ENCODE measurements around the gene AP5S1. TPM values are rescaled to one million over a fixed set of nuclear protein-coding genes. Genes with fewer than 3 reads are reported as not detected.

AP5S1 gene
- total and polyA plus RNA-seq, 2 of the 13 experiments (the other 11 are each of a cell fraction or from before 2014, with no cell fraction given): 7.9 to 23.2 TPM

DNA sequence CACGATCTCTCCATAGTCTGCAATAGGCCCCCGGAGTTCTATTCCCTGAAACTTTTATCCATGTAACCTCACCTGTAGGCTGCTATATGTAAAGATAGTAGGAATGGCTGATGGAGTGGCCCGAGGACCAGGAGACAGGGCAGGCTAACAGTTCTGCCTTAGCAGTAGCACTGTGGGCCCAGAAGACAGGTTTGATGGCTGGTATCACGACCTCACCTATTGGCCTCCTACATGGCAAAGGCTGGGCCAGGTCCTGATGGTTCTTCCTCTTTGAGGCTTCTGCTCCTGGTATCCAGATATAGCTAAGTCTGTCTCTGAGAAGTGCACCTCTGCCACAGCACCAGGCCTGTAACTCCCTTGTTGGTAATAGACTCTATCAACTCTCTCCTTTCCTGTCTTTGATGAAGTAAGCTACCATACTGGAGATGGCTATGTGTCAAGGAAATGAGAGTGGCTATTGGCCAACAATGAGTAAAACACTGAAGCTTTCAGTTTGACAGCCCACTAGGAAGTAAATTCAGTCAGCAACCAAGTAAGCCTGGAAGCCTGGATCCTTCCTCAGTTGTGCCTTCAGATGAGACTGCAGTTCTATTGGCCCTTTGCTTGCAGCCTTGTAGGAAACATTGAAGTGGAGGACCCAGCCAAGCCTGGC lies 44.8 kb upstream of the AP5S1 start (continued):
- TF ChIP-seq, protein P1, sequence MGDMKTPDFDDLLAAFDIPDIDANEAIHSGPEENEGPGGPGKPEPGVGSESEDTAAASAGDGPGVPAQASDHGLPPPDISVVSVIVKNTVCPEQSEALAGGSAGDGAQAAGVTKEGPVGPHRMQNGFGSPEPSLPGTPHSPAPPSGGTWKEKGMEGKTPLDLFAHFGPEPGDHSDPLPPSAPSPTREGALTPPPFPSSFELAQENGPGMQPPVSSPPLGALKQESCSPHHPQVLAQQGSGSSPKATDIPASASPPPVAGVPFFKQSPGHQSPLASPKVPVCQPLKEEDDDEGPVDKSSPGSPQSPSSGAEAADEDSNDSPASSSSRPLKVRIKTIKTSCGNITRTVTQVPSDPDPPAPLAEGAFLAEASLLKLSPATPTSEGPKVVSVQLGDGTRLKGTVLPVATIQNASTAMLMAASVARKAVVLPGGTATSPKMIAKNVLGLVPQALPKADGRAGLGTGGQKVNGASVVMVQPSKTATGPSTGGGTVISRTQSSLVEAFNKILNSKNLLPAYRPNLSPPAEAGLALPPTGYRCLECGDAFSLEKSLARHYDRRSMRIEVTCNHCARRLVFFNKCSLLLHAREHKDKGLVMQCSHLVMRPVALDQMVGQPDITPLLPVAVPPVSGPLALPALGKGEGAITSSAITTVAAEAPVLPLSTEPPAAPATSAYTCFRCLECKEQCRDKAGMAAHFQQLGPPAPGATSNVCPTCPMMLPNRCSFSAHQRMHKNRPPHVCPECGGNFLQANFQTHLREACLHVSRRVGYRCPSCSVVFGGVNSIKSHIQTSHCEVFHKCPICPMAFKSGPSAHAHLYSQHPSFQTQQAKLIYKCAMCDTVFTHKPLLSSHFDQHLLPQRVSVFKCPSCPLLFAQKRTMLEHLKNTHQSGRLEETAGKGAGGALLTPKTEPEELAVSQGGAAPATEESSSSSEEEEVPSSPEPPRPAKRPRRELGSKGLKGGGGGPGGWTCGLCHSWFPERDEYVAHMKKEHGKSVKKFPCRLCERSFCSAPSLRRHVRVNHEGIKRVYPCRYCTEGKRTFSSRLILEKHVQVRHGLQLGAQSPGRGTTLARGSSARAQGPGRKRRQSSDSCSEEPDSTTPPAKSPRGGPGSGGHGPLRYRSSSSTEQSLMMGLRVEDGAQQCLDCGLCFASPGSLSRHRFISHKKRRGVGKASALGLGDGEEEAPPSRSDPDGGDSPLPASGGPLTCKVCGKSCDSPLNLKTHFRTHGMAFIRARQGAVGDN (CRISPR knock-in tag; IDR thresholded peaks at IDR 0.05): no peak
- no peak for TF ChIP-seq SRY (CRISPR knock-in tag; IDR thresholded peaks at IDR 0.05)
- TF ChIP-seq ZNF431 (CRISPR knock-in tag; IDR thresholded peaks at IDR 0.05; ENCODE audit: borderline replicate concordance, low read depth): no peak
- TF ChIP-seq MXD4 (CRISPR knock-in tag; IDR thresholded peaks at IDR 0.05): no peak

DNA sequence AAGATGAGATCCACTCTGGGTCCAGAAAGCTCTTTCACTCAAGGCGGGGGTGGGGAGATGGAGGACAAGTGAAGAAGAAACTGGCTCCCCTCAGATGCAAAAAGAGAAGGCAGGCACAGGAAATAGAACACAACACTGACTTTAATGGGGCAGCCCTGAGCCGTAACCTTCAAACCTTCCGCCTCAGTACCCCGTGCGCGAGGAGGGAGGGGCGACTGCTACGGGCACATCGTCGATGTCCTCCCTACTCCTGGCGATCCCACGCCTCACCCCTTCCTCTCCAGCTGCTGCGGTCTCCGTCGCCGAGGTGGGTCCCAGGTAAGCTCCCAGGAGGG lies 43.0 kb upstream of the AP5S1 start:
- no peak for ATAC-seq
- POLR2A ChIA-PET: interaction anchor here (1.1 to 3.6 kb wide), 4 partner anchors 9 to 32 kb away, joined by 3 to 48 read pairs (median 4); partner anchors contain the start of genes ADISSP and CENPB
- TF ChIP-seq ZSCAN25 (CRISPR knock-in tag; IDR thresholded peaks at IDR 0.05) (peak; percentile 70; the same call in 1 of the 2 replicates), ZNF431 (CRISPR knock-in tag; IDR thresholded peaks at IDR 0.05; ENCODE audit: borderline replicate concordance, low read depth) (0 out of 2 replicates have a peak, but pooled peaks have one; percentile 37), IRX3 (CRISPR knock-in tag; IDR thresholded peaks at IDR 0.05; ENCODE audit: borderline replicate concordance, low read depth) (0 out of 2 replicates have a peak, but pooled peaks have one; percentile 23), ZNF891 (CRISPR knock-in tag; IDR thresholded peaks at IDR 0.05) (peak; percentile 5; the same call in 1 of the 2 replicates), MZF1 (CRISPR knock-in tag; IDR thresholded peaks at IDR 0.05; ENCODE audit: borderline replicate concordance) (0 out of 2 replicates have a peak, but pooled peaks have one; percentile 49), ZNF441 (CRISPR knock-in tag; IDR thresholded peaks at IDR 0.05; ENCODE audit: borderline replicate concordance) (0 out of 2 replicates have a peak, but pooled peaks have one; percentile 1)
- TF ChIP-seq, protein P2, sequence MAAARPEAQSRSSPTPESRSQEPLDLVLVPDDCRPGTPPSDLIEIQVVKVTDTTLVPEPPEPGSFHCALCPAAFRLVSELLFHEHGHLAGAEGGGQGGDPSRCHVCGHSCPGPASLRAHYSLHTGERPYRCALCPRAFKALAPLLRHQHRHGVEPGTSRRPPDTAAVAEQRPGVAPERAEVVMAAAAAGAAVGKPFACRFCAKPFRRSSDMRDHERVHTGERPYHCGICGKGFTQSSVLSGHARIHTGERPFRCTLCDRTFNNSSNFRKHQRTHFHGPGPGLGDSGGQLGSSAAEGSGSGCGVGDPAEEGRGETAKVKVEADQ (CRISPR knock-in tag; IDR thresholded peaks at IDR 0.05; ENCODE audit: borderline replicate concordance): no peak
- TF ChIP-seq, protein P3, sequence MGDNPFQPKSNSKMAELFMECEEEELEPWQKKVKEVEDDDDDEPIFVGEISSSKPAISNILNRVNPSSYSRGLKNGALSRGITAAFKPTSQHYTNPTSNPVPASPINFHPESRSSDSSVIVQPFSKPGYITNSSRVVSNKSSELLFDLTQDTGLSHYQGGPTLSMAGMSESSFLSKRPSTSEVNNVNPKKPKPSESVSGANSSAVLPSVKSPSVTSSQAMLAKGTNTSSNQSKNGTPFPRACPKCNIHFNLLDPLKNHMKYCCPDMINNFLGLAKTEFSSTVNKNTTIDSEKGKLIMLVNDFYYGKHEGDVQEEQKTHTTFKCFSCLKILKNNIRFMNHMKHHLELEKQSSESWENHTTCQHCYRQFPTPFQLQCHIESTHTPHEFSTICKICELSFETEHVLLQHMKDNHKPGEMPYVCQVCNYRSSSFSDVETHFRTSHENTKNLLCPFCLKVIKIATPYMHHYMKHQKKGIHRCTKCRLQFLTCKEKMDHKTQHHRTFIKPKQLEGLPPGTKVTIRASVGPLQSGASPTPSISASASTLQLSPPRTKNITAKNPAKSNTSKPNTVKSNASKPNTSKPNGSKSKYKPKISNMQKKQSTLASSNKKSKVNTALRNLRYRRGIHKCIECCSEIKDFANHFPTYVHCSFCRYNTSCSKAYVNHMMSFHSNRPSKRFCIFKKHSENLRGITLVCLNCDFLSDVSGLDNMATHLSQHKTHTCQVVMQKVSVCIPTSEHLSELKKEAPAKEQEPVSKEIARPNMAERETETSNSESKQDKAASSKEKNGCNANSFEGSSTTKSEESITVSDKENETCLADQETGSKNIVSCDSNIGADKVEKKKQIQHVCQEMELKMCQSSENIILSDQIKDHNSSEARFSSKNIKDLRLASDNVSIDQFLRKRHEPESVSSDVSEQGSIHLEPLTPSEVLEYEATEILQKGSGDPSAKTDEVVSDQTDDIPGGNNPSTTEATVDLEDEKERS (CRISPR knock-in tag; IDR thresholded peaks at IDR 0.05): no peak
- TF ChIP-seq, protein P4, sequence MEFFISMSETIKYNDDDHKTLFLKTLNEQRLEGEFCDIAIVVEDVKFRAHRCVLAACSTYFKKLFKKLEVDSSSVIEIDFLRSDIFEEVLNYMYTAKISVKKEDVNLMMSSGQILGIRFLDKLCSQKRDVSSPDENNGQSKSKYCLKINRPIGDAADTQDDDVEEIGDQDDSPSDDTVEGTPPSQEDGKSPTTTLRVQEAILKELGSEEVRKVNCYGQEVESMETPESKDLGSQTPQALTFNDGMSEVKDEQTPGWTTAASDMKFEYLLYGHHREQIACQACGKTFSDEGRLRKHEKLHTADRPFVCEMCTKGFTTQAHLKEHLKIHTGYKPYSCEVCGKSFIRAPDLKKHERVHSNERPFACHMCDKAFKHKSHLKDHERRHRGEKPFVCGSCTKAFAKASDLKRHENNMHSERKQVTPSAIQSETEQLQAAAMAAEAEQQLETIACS (CRISPR knock-in tag; IDR thresholded peaks at IDR 0.05): no peak

More for the DNA sequence above, 43.0 kb upstream of the AP5S1 start:
- Histone ChIP-seq H3K9me3 (ENCODE audit: low read length) (no peaks in the 10 kb centered on the region), H3K4me3 (replicated peaks in 1 of 3; ENCODE audit: insufficient read depth in 1 of 3, low read depth in 2 of 3, low read length in 3 of 3) (peak overlapping the region; percentile 54 to 79 (median 55); a peak in 4 of 6 replicates), H3K27ac (ENCODE audit: extremely low read length, insufficient read depth, low read length) (no peak overlapping the region), H2AFZ (ENCODE audit: low read length) (no peak overlapping the region), H3K4me1 (ENCODE audit: insufficient read depth, low read length) (peaks cover 44% of the 10 kb centered on the region), H3K36me3 (replicated peaks in 1 of 2; ENCODE audit: control insufficient read depth in 1 of 2, insufficient read depth in 2 of 2, low read length in 2 of 2) (no peaks in the 10 kb centered on the region), H3K27me3 (ENCODE audit: control insufficient read depth in 1 of 2, insufficient read depth in 2 of 2, low read length in 2 of 2) (peaks cover 2 to 36% of the 10 kb centered on the region in 2 experiments), H3K4me2 (ENCODE audit: low read depth, low read length) (peak overlapping the region; percentile 96), H4K20me1 (ENCODE audit: insufficient read depth, low read length) (no peaks in the 10 kb centered on the region), H3K9ac (ENCODE audit: insufficient read depth, low read depth, low read length) (no peak overlapping the region), H3K79me2 (ENCODE audit: insufficient read depth, low read length) (no peaks in the 10 kb centered on the region)
- BruUV-seq (replicated peaks): no TSS peak
- FAIRE-seq (no peak), DNase-seq (ENCODE audit: low spot score) (no peak)
- intact Hi-C loops (cut with micrococcal nuclease; ENCODE audit: unreplicated experiment): no loop called here
- 60% methylated on average over 16 of the region's 16 CpGs for WGBS (ENCODE audit: low lambda C conversion rate)
- in situ Hi-C loops (cut with HindIII; ENCODE audit: extremely low pct_ligation_motif_present, low pct_unique_long_range_greater_than_20kb): no loop called here
- CTCF ChIA-PET (ENCODE audit: low intra/inter-chr PET ratio, low total read pairs): interaction anchor here (1.3 kb wide), 1 partner anchor 9 kb away, joined by 3 read pairs; no protein-coding TSS in a partner anchor

Measured in HepG2 (cell line).